Activated T-cell treated with anti-CD3 and anti-CD28 coated beads for 4 hours (primary cell): Measurements from ENCODE around the gene MED8.

Experiments used
- DNase-seq: peaks from one replicate; pipeline ENCODE4 v3.0.0-alpha.2; 2020

Gene MED8

DNA sequence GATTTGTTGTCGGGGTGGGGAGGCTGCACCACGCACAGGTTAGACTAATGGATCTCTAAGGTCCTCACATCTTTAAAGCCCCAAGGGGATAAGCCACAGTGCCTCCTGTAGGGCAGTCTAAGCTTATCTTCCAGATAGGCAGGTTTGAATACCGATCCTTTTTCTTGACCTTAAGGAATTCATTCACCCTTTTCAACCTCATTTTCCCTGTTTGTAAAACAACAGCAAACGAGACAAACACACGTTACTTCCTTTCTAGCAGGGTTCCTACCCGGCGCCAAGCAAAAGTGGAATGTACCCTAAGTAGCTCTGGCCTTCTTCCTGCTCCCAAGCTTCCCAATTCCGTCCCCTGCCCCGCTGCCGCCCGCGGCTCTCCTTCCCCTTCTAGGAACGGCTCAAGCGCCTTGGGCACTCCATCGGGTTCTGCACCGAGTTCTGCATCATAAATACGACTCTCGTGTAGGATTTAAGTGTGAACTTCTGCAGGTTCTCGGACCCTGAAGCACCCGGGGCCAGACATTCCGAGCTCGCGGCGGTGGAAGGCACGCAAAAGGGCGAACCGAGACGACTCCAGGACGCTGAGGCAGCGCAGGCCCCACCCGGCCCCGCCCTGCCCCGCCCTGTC, 31.4 kb downstream of the MED8 start:
- DNase-seq, result no peak

DNA sequence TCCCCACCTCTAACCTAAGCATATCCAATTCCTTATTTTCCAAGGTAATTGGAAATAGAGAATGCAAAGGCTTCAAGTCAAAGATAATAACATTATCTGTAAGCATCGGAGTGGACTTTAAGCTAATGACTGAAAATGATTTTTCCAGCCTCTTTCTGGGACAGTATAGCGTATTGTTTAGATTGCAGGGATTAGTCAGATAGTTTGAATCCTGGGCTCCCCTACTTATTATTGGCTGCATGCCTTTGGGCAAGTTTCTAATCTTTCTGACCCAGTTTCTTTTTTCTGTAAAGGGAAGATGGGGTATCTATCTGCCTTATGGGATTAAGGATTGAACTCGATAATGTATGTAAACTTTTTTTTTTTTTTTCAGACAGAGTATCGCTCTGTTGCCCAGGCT, 32.3 kb downstream of the MED8 start:
- no peak for DNase-seq

DNA sequence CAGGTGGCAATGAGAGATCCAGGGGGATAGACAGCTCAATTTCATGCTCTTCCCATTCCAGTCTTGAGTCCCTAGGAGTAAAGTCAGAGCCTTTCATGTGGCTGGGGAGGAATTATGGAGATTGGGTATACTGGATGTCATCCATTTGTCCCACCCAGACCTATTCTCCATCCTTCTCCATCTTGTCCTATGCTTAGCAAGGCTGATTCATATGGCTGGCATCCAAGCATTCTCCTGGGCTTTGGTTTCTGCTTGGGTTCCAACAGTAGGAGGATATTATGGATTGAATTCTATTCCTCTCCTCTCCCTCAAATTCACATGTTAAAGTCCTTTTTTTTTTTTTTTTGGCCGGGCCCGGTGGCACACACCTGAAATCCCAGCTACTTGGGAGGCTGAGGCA, 34.7 kb downstream of the MED8 start:
- no peak for DNase-seq

DNA sequence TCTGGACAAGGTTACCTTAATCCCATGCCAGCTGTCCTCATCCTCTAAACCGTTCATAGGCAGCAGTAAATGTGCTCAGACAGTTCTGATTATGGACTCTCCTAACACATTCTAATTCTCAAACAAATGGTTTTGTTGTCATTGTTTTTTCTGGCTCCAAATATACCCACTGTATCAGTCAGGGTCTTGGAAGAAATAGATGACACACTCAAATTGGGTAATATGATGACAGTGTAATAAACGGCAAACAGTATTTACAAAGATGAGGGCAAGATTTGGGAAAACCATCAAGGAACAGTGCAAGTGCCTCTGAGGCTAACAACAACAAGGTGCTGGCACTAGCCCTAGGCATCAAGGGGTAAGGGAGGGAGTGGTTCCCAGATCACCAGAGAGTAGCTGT, 35.1 kb downstream of the MED8 start:
- DNase-seq, result no peak

DNA sequence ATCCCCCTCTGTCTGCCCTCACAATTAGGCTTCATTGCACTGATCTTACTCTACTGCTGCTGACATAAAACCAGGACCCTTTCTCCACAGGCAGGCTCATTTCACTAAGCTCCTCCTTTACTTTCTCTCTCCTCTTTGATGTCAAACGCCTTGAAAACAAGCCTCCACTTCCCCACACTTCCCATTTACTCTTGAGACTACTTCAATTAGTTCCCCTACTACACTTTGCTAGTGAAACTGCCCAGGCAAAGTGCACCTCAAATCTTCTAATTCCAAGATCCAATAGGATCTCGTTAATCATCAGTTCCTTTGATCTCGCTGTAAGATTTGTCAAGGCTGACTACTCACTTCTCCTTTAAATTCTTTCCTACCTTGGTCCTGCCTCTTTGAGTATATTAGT, 36.7 kb downstream of the MED8 start:
- no peak for DNase-seq

- DNase-seq, result no peak
Observed at GRCh38 chr1:43352351-43352705, 37.3 kb downstream of the MED8 start.

- no peak for DNase-seq
Observed at GRCh38 chr1:43351421-43352350, 37.9 kb downstream of the MED8 start.

DNA sequence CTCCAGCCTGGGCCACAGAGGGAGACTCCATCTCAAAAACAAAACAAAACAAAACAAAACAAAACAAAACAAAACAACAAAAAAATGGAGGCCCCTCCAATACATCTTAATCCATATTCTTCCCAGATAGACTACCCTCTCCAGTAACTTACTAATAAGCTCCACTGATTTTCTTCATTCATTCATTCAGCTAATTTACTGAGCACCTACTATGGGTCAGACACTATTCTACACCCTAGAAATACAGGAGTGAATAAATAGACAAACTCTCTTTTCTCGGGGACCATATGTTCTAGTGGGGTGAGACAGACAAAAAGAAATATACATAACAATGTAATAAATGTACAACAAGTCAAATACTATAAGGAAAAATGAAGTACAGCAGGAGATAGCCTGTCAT, 38.6 kb downstream of the MED8 start:
- no peak for DNase-seq

GRCh38 chr1:43349594-43350306, 39.9 kb downstream of the MED8 start:
- no peak for DNase-seq

DNA sequence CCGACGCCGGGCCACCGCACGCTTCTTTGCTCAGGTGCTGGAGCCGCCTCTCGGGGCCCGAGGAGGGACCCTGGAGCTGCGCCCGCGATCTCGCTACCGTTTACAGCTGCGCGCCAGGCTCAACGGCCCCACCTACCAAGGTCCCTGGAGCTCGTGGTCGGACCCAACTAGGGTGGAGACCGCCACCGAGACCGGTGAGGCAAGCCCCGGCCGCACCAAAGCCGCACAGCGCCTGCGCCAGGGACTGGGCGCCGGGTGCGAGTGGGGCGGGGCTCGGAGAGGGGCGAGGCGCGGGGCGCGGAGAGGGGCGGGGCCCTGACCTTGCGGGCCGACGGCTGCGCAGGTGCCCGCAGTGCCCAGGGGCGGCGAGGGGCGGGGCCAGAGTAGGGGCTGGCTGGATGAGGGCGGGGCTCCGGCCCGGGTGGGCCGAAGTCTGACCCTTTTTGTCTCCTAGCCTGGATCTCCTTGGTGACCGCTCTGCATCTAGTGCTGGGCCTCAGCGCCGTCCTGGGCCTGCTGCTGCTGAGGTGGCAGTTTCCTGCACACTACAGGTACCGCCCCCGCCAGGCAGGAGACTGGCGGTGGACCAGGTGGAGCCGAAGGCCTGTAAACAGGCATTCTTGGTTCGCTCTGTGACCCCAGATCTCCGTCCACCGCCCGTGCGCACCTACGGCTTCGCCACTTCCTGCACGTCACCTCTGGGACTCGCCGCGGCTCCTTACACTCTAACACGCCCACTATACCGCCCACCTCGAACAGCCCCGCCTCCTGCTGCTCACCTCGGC, 40.6 kb downstream of the MED8 start:
- no peak for DNase-seq

- DNase-seq, result no peak
Observed at GRCh38 chr1:43348343-43348808, 41.2 kb downstream of the MED8 start.

- no peak for DNase-seq
Observed at GRCh38 chr1:43346636-43347035, 43.0 kb downstream of the MED8 start.

- no peak for DNase-seq
Observed at GRCh38 chr1:43345120-43345519, 44.5 kb downstream of the MED8 start.

GRCh38 chr1:43344267-43344850, 45.2 kb downstream of the MED8 start:
- DNase-seq, result no peak

DNA sequence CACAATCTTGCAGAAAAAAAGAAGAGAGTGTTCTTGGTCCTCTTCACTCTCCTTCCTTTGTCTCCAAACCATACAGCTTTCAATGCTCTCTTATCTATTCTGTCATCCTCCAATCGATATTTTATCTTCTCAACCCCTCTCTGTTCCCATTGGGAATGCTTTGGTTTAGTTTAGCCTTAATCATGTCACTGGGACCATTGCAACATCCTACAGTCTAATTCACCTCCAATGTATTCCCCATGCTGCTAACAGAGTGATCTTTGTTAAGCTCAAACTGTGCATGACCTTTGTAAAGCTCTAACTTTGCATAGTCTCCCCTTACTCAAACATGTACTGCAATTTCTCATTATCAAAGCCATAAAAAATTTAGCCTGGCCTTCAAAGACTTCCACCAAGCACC, 49.0 kb downstream of the MED8 start:
- no peak for DNase-seq

- DNase-seq, result no peak
Observed at GRCh38 chr1:43339584-43340232, 49.9 kb downstream of the MED8 start.

DNA sequence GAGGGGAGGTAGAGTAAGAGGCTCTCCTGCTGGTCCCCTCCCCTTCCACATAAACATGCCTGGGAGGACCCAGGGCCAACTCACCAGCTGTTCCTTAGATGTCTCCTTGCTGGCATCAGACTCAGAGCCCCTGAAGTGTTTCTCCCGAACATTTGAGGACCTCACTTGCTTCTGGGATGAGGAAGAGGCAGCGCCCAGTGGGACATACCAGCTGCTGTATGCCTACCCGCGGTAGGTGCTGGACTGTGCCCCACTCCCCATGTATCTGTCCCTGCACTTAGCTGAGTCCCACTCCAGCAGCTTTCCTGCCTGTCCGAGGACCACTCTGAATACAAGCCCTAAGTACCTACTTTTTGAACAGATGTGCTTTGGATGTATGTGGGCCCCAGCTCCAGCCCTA, 51.6 kb downstream of the MED8 start:
- DNase-seq, result no peak

GRCh38 chr1:43337588-43337987, 52.0 kb downstream of the MED8 start, which contains the start of gene MPL:
TSS of gene MPL (plus strand) at chr1:43337818. CDS start at chr1:43337849, 31 bp downstream.
- no peak for DNase-seq

- no peak for DNase-seq
Observed at GRCh38 chr1:43334453-43335205, 55.0 kb downstream of the MED8 start.
